KMS-11 (cell line): ENCODE measurements around the gene ZNF112.
"Not testable (repeated sequence)": the region's sequence is repeated elsewhere in the genome, so short reads cannot be mapped to it uniquely, and the experiment has no call there.

ENCODE experiments used
- H2AFZ ChIP-seq: fragments of 200-600 bp; sonication (generic); 2 replicates; pipeline ENCODE4 v1.6.1; 2016; ENCODE audit warnings: antibody characterized with exemption, mixed run types, low read depth
- H3K27ac ChIP-seq: fragments of 200-600 bp; sonication (generic); 2 replicates; pipeline ENCODE4 v1.6.1; 2016; ENCODE audit warnings: mild to moderate bottlenecking, mixed run types
- H3K27me3 ChIP-seq: fragments of 200-600 bp; sonication (generic); 2 replicates; pipeline ENCODE4 v1.6.1; 2017; ENCODE audit warnings: mild to moderate bottlenecking, low read depth, mixed run types, moderate library complexity; ENCODE audit not compliant: insufficient read depth
- H3K36me3 ChIP-seq: fragments of 200-600 bp; sonication (generic); 2 replicates; pipeline ENCODE4 v1.6.1; 2017; ENCODE audit warnings: mild to moderate bottlenecking, mixed run types; ENCODE audit not compliant: insufficient read depth
- H3K4me1 ChIP-seq: fragments of 200-600 bp; sonication (generic); 2 replicates; pipeline ENCODE4 v1.6.1; 2016; ENCODE audit warnings: mild to moderate bottlenecking, low read depth, mixed run types; ENCODE audit not compliant: poor library complexity, severe bottlenecking
- H3K4me2 ChIP-seq: fragments of 200-600 bp; sonication (generic); 2 replicates; pipeline ENCODE4 v1.7.0; 2016; ENCODE audit warnings: mild to moderate bottlenecking, mixed run types
- H3K4me3 ChIP-seq: fragments of 200-600 bp; sonication (generic); IDR thresholded peaks from 2 replicates; pipeline ENCODE4 v1.6.1; 2017; ENCODE audit warnings: low read depth, low read length, mixed read lengths; ENCODE audit not compliant: insufficient read depth
- H3K79me2 ChIP-seq: fragments of 200-600 bp; sonication (generic); 2 replicates; pipeline ENCODE4 v1.6.1; 2016; ENCODE audit warnings: low read depth, mixed run types; ENCODE audit not compliant: insufficient read depth
- H3K9ac ChIP-seq: fragments of 200-600 bp; sonication (generic); 2 replicates; pipeline ENCODE4 v1.6.1; 2016; ENCODE audit warnings: mild to moderate bottlenecking, mixed run types
- H4K20me1 ChIP-seq: fragments of 200-600 bp; sonication (generic); 2 replicates; pipeline ENCODE4 v1.6.1; 2016; ENCODE audit warnings: mild to moderate bottlenecking, mixed run types; ENCODE audit not compliant: insufficient read depth
- CTCF ChIP-seq: fragments of 200-600 bp; sonication (generic); conservative IDR thresholded peaks from 2 replicates; pipeline ENCODE4 v1.6.1; 2017; ENCODE audit warnings: low read depth, mild to moderate bottlenecking, antibody characterized with exemption, low read length, moderate library complexity, mixed read lengths

The ZNF112 gene

GRCh38 chr19:44356383-44357111, at the start of gene ZNF112:
Gene ZNF112 (minus strand): TSS chr19:44356680. CDS start chr19:44340539, 16,141 bp downstream.
- TF ChIP-seq CTCF: no peak
- no peak within 1 kb of the TSS for H3K27ac ChIP-seq

GRCh38 chr19:44401139-44402115, 44.9 kb upstream of the ZNF112 start, which contains the start of gene ZNF285:
Gene ZNF285 (minus strand): TSS chr19:44401608. CDS start chr19:44397213, 4,395 bp downstream.
- Histone ChIP-seq H3K36me3 (no peaks in the 10 kb centered on the region), H3K9ac (no peak within 1 kb of the TSS), H3K79me2 (no peaks in the 10 kb centered on the region), H3K27me3 (no peaks in the 10 kb centered on the region), H3K27ac (no peak within 1 kb of the TSS), H3K4me2 (no peak within 1 kb of the TSS), H3K4me1 (no peaks in the 10 kb centered on the region), H2AFZ (no peak within 1 kb of the TSS), H4K20me1 (no peaks in the 10 kb centered on the region), H3K4me3 (no peak within 1 kb of the TSS)
- no peak for TF ChIP-seq CTCF

More at GRCh38 chr19:44356383-44357111, at the start of gene ZNF112:
- Histone ChIP-seq H3K79me2 (no peaks in the 10 kb centered on the region), H3K9ac (no peak within 1 kb of the TSS), H3K36me3 (no peaks in the 10 kb centered on the region), H3K4me1 (no peaks in the 10 kb centered on the region), H3K27me3 (no peaks in the 10 kb centered on the region), H3K4me3 (no peak within 1 kb of the TSS), H4K20me1 (no peaks in the 10 kb centered on the region), H2AFZ (no peak within 1 kb of the TSS; the same call in 1 of the 2 replicates), H3K4me2 (no peak within 1 kb of the TSS)

DNA sequence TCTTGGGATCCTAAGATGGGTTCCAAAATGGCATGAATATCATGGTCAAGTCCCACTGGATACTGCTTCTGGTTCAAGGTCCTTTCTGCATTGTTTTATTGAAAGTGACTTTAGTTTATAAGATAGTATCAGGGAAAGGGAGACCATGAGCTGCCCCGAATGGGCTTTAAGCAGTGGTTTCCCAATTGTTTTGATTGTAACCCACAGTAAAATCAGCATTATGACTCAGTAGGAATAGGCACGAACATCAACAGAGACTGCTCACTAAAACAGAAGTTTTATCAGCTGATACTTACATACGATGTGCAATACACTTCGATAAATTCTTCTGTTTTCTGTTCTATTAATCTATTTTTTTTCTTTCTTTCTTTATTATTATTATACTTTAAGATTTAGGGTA, 32.8 kb upstream of the ZNF112 start:
- H3K4me2 ChIP-seq, H3K36me3 ChIP-seq: not testable (repeated sequence)

DNA sequence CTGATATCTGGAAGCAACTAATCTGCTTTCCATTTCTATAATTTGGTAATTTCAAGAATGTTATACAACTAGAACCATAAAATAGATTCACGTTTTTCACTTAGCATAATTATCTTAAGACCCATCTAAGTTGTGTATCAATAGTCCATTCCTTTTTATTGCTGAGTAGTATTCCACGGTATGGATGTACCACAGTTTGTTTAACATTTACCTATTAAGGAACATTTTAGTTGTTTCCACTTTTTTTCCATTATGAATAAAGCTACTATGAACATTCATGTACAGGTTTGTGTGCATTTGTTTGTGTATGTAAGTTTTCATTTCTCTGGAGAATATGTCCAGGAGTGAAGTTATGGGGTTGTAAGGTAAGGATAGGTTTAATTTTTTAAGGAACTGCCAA, 18.3 kb upstream of the ZNF112 start:
- Histone ChIP-seq H3K9ac (no peak overlapping the region), H3K27me3 (no peaks in the 10 kb centered on the region), H2AFZ (no peak overlapping the region), H3K27ac (no peak overlapping the region), H4K20me1 (no peaks in the 10 kb centered on the region), H3K4me2 (no peak overlapping the region), H3K4me3 (no peak overlapping the region), H3K36me3 (no peaks in the 10 kb centered on the region), H3K79me2 (no peaks in the 10 kb centered on the region), H3K4me1 (no peaks in the 10 kb centered on the region)
- no peak for TF ChIP-seq CTCF

More for the DNA sequence above, 32.8 kb upstream of the ZNF112 start:
- H3K27ac ChIP-seq, H3K9ac ChIP-seq, H3K27me3 ChIP-seq, H3K79me2 ChIP-seq, H2AFZ ChIP-seq, H3K4me1 ChIP-seq, H3K4me3 ChIP-seq, H4K20me1 ChIP-seq: not testable (repeated sequence)
